Esophagus squamous epithelium (tissue), 5 donors: Measurements from ENCODE around the gene TRIM27. TPM values are rescaled to one million over a fixed set of nuclear protein-coding genes. Genes with fewer than 3 reads are reported as not detected.

Experiments used
- DNase-seq: peaks from one replicate; lab custom pipeline; 2025; lab: John Stamatoyannopoulos, UW
- H3K27ac ChIP-seq, 4 donors: fragments of 200-600 bp; sonication (generic); one replicate each; pipeline ENCODE4 v1.5.1; 2016 to 2019; ENCODE audit warnings: mild to moderate bottlenecking in 1 of 4
- H3K27me3 ChIP-seq, 4 donors: fragments of 200-600 bp; sonication (generic); 1 replicate in 3 of 4; 2 replicates in 1 of 4; pipeline versions ENCODE4 v1.5.1 to v1.6.0; 2017 to 2021; ENCODE audit warnings: antibody characterized with exemption in 1 of 4
- H3K36me3 ChIP-seq, 3 donors: fragments of 200-600 bp; sonication (generic); one replicate each; pipeline ENCODE4 v1.5.1; 2016 to 2019
- H3K4me1 ChIP-seq, 3 donors: fragments of 200-600 bp; sonication (generic); one replicate each; pipeline ENCODE4 v1.5.1; 2017 to 2019
- H3K4me3 ChIP-seq, 4 donors: fragments of 200-600 bp; sonication (generic); 1 replicate in 3 of 4; 2 replicates in 1 of 4; pipeline ENCODE4 v1.5.1; 2016 to 2019; ENCODE audit warnings: mild to moderate bottlenecking in 2 of 4, moderate library complexity in 1 of 4
- H3K9me3 ChIP-seq, 3 donors: fragments of 200-600 bp; sonication (generic); one replicate each; pipeline ENCODE4 v1.5.1; 2016 to 2019
- CTCF ChIP-seq, 6 experiments: fragments of 450-650 bp in 4 of 6; fragments of 200-600 bp in 2 of 6; sonication (generic) in 2 of 6; IDR thresholded peaks; one replicate each; pipeline ENCODE4 v1.5.1; 2016 to 2019; ENCODE audit warnings: antibody characterized with exemption in 6 of 6, mild to moderate bottlenecking in 4 of 6, moderate library complexity in 4 of 6
- POLR2A ChIP-seq, 4 donors: fragments of 450-650 bp; IDR thresholded peaks; one replicate each; pipeline ENCODE4 v1.6.1; 2017; ENCODE audit warnings: antibody characterized with exemption in 4 of 4, mild to moderate bottlenecking in 4 of 4, moderate library complexity in 3 of 4
- WGBS, 2 donors: methylation state at CpG; one replicate each; pipeline ENCODE4 v1.1.5; 2018; 5-methylcytosine and 5-hydroxymethylcytosine counted together
- intact Hi-C: fragments of 100-400 bp; cut with DNase I; formaldehyde crosslinking; loops from one replicate; pipeline ENCODE4 v1.15.0; 2022
- total RNA-seq, 4 donors: library from RNA; depleted of rRNA; stranded (reverse); fragments of >200 nt; gene quantifications; one replicate each; pipeline ENCODE4 v1.1.0, GENCODE V29; 2016
- donor health status: DM: yes; HTN: yes; CAD: no.

The TRIM27 gene
- total RNA-seq, 4 donors from 2014 or later: 25.0 to 51.9 (median 30.9) TPM

- Histone ChIP-seq H3K27ac (peak overlapping the region; percentile 63 to 80 (median 65)), H3K36me3 (no peaks in the 10 kb centered on the region), H3K4me1 (peaks cover 0 to 26% (median 6%) of the 10 kb centered on the region in 3 donors), H3K4me3 (peak overlapping the region; percentile 46 to 70 (median 64)), H3K27me3 (peaks cover 0 to 8% (median 0%) of the 10 kb centered on the region in 4 donors), H3K9me3 (no peaks in the 10 kb centered on the region)
- WGBS, 2 donors: 32 to 35% methylated on average over 24 to 25 of the region's 25 CpGs
- TF ChIP-seq POLR2A (IDR thresholded peaks at IDR 0.05): no peak
- TF ChIP-seq CTCF (IDR thresholded peaks at IDR 0.05): no peak
- intact Hi-C loops: no loop called here
- DNase-seq: no peak
These were observed 59.4 kb downstream of the TRIM27 start for GRCh38 chr6:28864326-28864923.

DNA sequence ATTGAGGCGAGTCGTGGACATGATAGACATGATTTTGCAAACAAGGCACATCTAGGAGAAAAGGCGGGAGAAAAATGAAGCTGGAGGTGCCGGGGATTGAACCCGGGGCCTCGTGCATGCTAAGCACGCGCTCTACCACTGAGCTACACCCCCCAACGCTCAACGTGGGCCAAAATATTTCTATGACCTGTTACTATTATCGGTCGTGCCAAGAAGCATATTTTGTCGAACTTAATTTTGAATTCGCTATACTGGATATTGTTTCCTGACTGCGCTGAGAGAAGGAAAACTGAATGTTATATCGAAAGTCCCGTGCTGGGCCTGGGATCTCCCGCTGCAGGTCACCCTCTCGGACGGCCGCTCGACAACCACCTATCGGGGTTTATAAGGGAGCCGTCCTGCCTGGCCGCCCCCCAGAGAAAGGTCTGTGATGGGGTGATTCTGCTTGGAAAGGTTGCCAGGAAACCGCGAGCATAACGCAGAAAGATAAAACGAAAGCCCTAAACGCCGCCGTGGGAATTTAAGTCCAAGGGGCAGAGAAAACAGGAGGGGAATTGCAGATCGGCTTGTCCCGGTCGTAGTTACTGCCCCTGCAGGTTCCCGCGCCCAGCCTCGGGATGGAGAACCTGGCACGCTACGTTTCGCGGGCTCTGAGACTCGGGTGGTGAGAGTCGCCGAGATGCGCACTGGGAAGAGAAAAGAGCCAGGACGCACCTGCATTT lies 60.0 kb downstream of the TRIM27 start:
- Histone ChIP-seq H3K9me3 (no peaks in the 10 kb centered on the region), H3K27ac (peak overlapping the region; percentile 63 to 80 (median 65)), H3K4me3 (peak overlapping the region; percentile 46 to 70 (median 64)), H3K4me1 (peaks cover 0 to 26% (median 6%) of the 10 kb centered on the region in 3 donors), H3K27me3 (peaks cover 0 to 8% (median 0%) of the 10 kb centered on the region in 4 donors), H3K36me3 (no peaks in the 10 kb centered on the region)
- no peak for DNase-seq
- no peak for TF ChIP-seq POLR2A (IDR thresholded peaks at IDR 0.05)
- no peak for TF ChIP-seq CTCF (IDR thresholded peaks at IDR 0.05)
- 0 to 1% methylated on average over 44 to 47 of the region's 47 CpGs for WGBS, 2 donors
- intact Hi-C loops: no loop called here

- Histone ChIP-seq H3K4me1 (peaks cover 0 to 23% (median 6%) of the 10 kb centered on the region in 3 donors), H3K9me3 (no peaks in the 10 kb centered on the region), H3K4me3 (no peak overlapping the region), H3K27ac (no peak overlapping the region), H3K27me3 (peaks cover 0 to 8% (median 0%) of the 10 kb centered on the region in 4 donors), H3K36me3 (no peaks in the 10 kb centered on the region)
- intact Hi-C loops: no loop called here
- no peak for TF ChIP-seq CTCF (IDR thresholded peaks at IDR 0.05)
- TF ChIP-seq POLR2A (IDR thresholded peaks at IDR 0.05): no peak
- no peak for DNase-seq
- WGBS, 2 donors: 73% methylated on average over 10 of the region's 10 CpGs
These were observed 61.7 kb downstream of the TRIM27 start for GRCh38 chr6:28862077-28862476.

- peaks cover 0 to 18% (median 6%) of the 10 kb centered on the region in 3 donors for H3K4me1 ChIP-seq
- peaks cover 0 to 8% (median 0%) of the 10 kb centered on the region in 4 donors for H3K27me3 ChIP-seq
- TF ChIP-seq CTCF (IDR thresholded peaks at IDR 0.05) (no peak), POLR2A (IDR thresholded peaks at IDR 0.05) (no peak)
- WGBS, 2 donors: 89 to 90% methylated on average over 3 to 16 of the region's 22 CpGs
- intact Hi-C loops: no loop called here
- no peak overlapping the region for H3K4me3 ChIP-seq
- no peaks in the 10 kb centered on the region for H3K36me3 ChIP-seq
- H3K27ac ChIP-seq: no peak overlapping the region
- no peaks in the 10 kb centered on the region for H3K9me3 ChIP-seq
- DNase-seq: no peak
These were observed 62.4 kb downstream of the TRIM27 start for GRCh38 chr6:28861339-28861738.

- TF ChIP-seq CTCF (IDR thresholded peaks at IDR 0.05) (no peak), POLR2A (IDR thresholded peaks at IDR 0.05) (no peak)
- WGBS, 2 donors: 46 to 52% methylated on average over 5 to 6 of the region's 6 CpGs
- H3K4me3 ChIP-seq: no peak overlapping the region
- peaks cover 0 to 18% (median 6%) of the 10 kb centered on the region in 3 donors for H3K4me1 ChIP-seq
- H3K36me3 ChIP-seq: no peaks in the 10 kb centered on the region
- H3K9me3 ChIP-seq: no peaks in the 10 kb centered on the region
- H3K27ac ChIP-seq: no peak overlapping the region
- intact Hi-C loops: no loop called here
- DNase-seq: no peak
- H3K27me3 ChIP-seq: peaks cover 0 to 8% (median 0%) of the 10 kb centered on the region in 4 donors
These were observed 63.2 kb downstream of the TRIM27 start for GRCh38 chr6:28860581-28860980.
